ENCODE data around the gene PHF5A.
A peak's percentile ranks its signal among the peaks of the same experiment; 100 is the strongest.

The PHF5A gene

DNA sequence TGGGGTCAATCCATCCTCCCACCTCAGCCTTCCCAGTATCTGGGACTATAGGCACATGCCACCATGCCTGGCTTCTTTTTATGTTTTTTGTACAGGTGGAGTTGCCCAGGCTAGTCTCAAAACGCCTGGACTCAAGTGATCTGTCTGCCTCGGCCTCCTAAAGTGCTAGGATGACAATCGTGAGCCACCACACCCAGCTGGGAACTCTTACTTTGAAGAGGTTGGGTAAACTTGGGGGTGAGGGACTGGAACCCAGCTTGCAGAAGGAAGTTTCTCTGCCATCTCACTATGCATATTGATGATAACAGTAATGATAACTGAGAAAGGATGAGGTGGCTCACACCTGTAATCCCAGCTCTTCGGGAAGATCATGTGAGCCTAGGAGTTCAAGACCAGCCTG, 36.3 kb upstream of the PHF5A start:
- Histone ChIP-seq H3K56ac (ENCODE audit: low read length) (no peak overlapping the region), H4K8ac (ENCODE audit: low read depth, low read length) (no peak overlapping the region), H3K79me2 (ENCODE audit: control insufficient read depth, insufficient read depth, low read length) (no peaks in the 10 kb centered on the region), H2AK5ac (ENCODE audit: low read length) (no peak overlapping the region), H3K23ac (ENCODE audit: low read length) (no peak overlapping the region), H2BK15ac (replicated peaks; ENCODE audit: low read depth) (no peak overlapping the region), H3K27me3 (ENCODE audit: insufficient read depth, low read length, poor library complexity) (no peaks in the 10 kb centered on the region), H3K9ac (ENCODE audit: low read length) (no peak overlapping the region), H3K18ac (ENCODE audit: low read length) (no peak overlapping the region), H3K4me3 (ENCODE audit: low read length) (no peak overlapping the region), H3K4me1 (ENCODE audit: control insufficient read depth, low read depth, low read length) (no peaks in the 10 kb centered on the region), H3K79me1 (ENCODE audit: low read length) (peaks cover 4% of the 10 kb centered on the region), H2BK120ac (ENCODE audit: low read depth, low read length) (no peak overlapping the region), H3K4me2 (ENCODE audit: low read length) (no peak overlapping the region), H2BK5ac (ENCODE audit: low read length) (no peak overlapping the region), H3K36me3 (ENCODE audit: control insufficient read depth, insufficient read depth, low read length) (no peaks in the 10 kb centered on the region), H4K5ac (ENCODE audit: low read length) (no peak overlapping the region), H3K27ac (ENCODE audit: low read depth, low read length) (no peak overlapping the region), H3K4ac (ENCODE audit: low read depth, low read length) (no peak overlapping the region)
- DNase-seq = no peak
- no CpG with 5 or more reads among the region's 4 CpGs for WGBS (ENCODE audit: extremely low coverage, insufficient coverage, low lambda C conversion rate)

DNA sequence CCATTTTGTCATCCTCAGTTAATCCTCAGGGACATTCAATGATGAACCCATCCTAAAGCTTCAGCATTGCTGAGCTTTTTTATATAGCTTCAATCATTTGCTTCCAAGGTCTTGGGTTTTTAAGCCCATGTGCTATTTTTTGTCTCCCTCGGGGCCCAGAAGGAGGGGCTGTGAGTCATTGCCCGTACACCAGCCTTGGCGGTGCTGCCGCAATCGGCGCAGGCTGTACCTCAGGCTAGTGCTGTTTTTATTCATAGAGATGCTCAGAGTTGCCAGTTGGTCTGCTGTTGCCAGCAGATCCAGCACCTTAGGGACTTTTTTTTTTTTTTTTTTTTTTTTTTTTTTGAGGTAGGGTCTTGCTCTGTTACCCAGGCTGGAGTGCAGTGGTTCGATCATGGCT, 35.9 kb upstream of the PHF5A start:
- Histone ChIP-seq H3K79me1 (ENCODE audit: low read length) (peaks cover 4% of the 10 kb centered on the region), H2BK120ac (ENCODE audit: low read depth, low read length) (no peak overlapping the region), H3K23ac (ENCODE audit: low read length) (no peak overlapping the region), H3K79me2 (ENCODE audit: control insufficient read depth, insufficient read depth, low read length) (no peaks in the 10 kb centered on the region), H3K4ac (ENCODE audit: low read depth, low read length) (no peak overlapping the region), H2BK15ac (replicated peaks; ENCODE audit: low read depth) (no peak overlapping the region), H3K4me3 (ENCODE audit: low read length) (no peak overlapping the region), H3K4me1 (ENCODE audit: control insufficient read depth, low read depth, low read length) (no peaks in the 10 kb centered on the region), H3K36me3 (ENCODE audit: control insufficient read depth, insufficient read depth, low read length) (no peaks in the 10 kb centered on the region), H3K9ac (ENCODE audit: low read length) (no peak overlapping the region), H4K8ac (ENCODE audit: low read depth, low read length) (no peak overlapping the region), H3K56ac (ENCODE audit: low read length) (no peak overlapping the region), H3K18ac (ENCODE audit: low read length) (no peak overlapping the region), H3K4me2 (ENCODE audit: low read length) (no peak overlapping the region), H2AK5ac (ENCODE audit: low read length) (no peak overlapping the region), H3K27me3 (ENCODE audit: insufficient read depth, low read length, poor library complexity) (no peaks in the 10 kb centered on the region), H4K5ac (ENCODE audit: low read length) (no peak overlapping the region), H3K27ac (ENCODE audit: low read depth, low read length) (no peak overlapping the region), H2BK5ac (ENCODE audit: low read length) (no peak overlapping the region)
- no peak for DNase-seq
- WGBS (ENCODE audit: extremely low coverage, insufficient coverage, low lambda C conversion rate) = no CpG with 5 or more reads among the region's 7 CpGs

DNA sequence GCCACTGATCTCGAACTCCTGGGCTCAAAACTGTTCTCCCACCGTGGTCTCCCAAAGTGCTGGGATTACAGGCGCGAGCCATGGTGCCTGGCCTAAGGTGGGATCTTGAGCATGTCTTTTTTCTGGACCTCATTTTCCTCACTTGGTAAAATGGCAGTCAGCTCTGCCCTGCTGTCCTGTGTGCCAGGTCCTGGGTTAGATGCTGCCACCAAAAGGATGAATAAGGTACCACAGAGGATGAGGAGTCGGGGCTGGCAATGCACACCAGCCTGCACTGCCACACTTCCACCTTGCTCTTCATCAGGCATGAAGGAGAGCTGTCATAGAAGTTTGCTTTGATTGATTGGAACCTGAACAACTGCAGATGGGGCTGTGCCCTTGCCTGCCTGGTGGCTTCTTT, 32.7 kb upstream of the PHF5A start:
- no peak overlapping the region for H2BK5ac ChIP-seq (ENCODE audit: low read length)
- H3K4me3 ChIP-seq (ENCODE audit: low read length) = no peak overlapping the region
- no peak overlapping the region for H3K9ac ChIP-seq (ENCODE audit: low read length)
- no peaks in the 10 kb centered on the region for H3K79me2 ChIP-seq (ENCODE audit: control insufficient read depth, insufficient read depth, low read length)
- H2BK120ac ChIP-seq (ENCODE audit: low read depth, low read length) = no peak overlapping the region
- H3K4me1 ChIP-seq (ENCODE audit: control insufficient read depth, low read depth, low read length) = no peaks in the 10 kb centered on the region
- no peaks in the 10 kb centered on the region for H3K36me3 ChIP-seq (ENCODE audit: control insufficient read depth, insufficient read depth, low read length)
- H3K27me3 ChIP-seq (ENCODE audit: insufficient read depth, low read length, poor library complexity) = no peaks in the 10 kb centered on the region
- H3K18ac ChIP-seq (ENCODE audit: low read length) = no peak overlapping the region
- no peak overlapping the region for H3K4me2 ChIP-seq (ENCODE audit: low read length)
- no peak overlapping the region for H3K56ac ChIP-seq (ENCODE audit: low read length)
- H3K27ac ChIP-seq (ENCODE audit: low read depth, low read length) = no peak overlapping the region
- H2AK5ac ChIP-seq (ENCODE audit: low read length) = no peak overlapping the region
- WGBS (ENCODE audit: extremely low coverage, insufficient coverage, low lambda C conversion rate) = no CpG with 5 or more reads among the region's 5 CpGs
- peaks cover 4% of the 10 kb centered on the region for H3K79me1 ChIP-seq (ENCODE audit: low read length)
- no peak overlapping the region for H3K4ac ChIP-seq (ENCODE audit: low read depth, low read length)
- no peak overlapping the region for H4K5ac ChIP-seq (ENCODE audit: low read length)
- H3K23ac ChIP-seq (ENCODE audit: low read length) = no peak overlapping the region
- peak; percentile 37 for DNase-seq
- H4K8ac ChIP-seq (ENCODE audit: low read depth, low read length) = no peak overlapping the region
- no peak overlapping the region for H2BK15ac ChIP-seq (replicated peaks; ENCODE audit: low read depth)

DNA sequence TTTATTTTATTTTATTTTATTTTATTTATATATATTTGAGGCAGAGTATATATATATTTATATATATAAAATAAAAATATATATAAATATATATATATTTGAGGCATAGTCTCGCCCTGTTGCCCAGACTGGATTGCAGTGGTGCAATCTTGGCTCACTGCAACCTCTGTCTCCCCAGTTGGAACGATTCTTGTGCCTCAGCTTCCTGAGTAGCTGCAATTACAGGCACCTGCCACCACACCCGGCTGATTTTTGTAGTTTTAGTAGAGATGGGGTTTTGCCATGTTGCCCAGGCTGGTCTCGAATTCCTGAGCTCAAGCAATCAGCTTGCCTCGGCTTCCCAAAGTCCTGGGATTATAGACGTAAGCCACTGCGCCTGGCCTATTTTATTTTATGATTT, 31.8 kb upstream of the PHF5A start:
- H3K4ac ChIP-seq (ENCODE audit: low read depth, low read length) = no peak overlapping the region
- H3K56ac ChIP-seq (ENCODE audit: low read length) = no peak overlapping the region
- H3K27me3 ChIP-seq (ENCODE audit: insufficient read depth, low read length, poor library complexity) = no peaks in the 10 kb centered on the region
- no peak overlapping the region for H3K9ac ChIP-seq (ENCODE audit: low read length)
- no peak overlapping the region for H2BK120ac ChIP-seq (ENCODE audit: low read depth, low read length)
- H3K23ac ChIP-seq (ENCODE audit: low read length) = no peak overlapping the region
- no peaks in the 10 kb centered on the region for H3K4me1 ChIP-seq (ENCODE audit: control insufficient read depth, low read depth, low read length)
- no peaks in the 10 kb centered on the region for H3K36me3 ChIP-seq (ENCODE audit: control insufficient read depth, insufficient read depth, low read length)
- H4K8ac ChIP-seq (ENCODE audit: low read depth, low read length) = no peak overlapping the region
- H3K4me3 ChIP-seq (ENCODE audit: low read length) = no peak overlapping the region
- H2BK5ac ChIP-seq (ENCODE audit: low read length) = no peak overlapping the region
- no peak overlapping the region for H3K18ac ChIP-seq (ENCODE audit: low read length)
- H2BK15ac ChIP-seq (replicated peaks; ENCODE audit: low read depth) = no peak overlapping the region
- no peak overlapping the region for H2AK5ac ChIP-seq (ENCODE audit: low read length)
- no CpG with 5 or more reads among the region's 7 CpGs for WGBS (ENCODE audit: extremely low coverage, insufficient coverage, low lambda C conversion rate)
- DNase-seq = no peak
- H4K5ac ChIP-seq (ENCODE audit: low read length) = no peak overlapping the region
- H3K79me2 ChIP-seq (ENCODE audit: control insufficient read depth, insufficient read depth, low read length) = no peaks in the 10 kb centered on the region
- peaks cover 4% of the 10 kb centered on the region for H3K79me1 ChIP-seq (ENCODE audit: low read length)
- no peak overlapping the region for H3K27ac ChIP-seq (ENCODE audit: low read depth, low read length)
- no peak overlapping the region for H3K4me2 ChIP-seq (ENCODE audit: low read length)

DNA sequence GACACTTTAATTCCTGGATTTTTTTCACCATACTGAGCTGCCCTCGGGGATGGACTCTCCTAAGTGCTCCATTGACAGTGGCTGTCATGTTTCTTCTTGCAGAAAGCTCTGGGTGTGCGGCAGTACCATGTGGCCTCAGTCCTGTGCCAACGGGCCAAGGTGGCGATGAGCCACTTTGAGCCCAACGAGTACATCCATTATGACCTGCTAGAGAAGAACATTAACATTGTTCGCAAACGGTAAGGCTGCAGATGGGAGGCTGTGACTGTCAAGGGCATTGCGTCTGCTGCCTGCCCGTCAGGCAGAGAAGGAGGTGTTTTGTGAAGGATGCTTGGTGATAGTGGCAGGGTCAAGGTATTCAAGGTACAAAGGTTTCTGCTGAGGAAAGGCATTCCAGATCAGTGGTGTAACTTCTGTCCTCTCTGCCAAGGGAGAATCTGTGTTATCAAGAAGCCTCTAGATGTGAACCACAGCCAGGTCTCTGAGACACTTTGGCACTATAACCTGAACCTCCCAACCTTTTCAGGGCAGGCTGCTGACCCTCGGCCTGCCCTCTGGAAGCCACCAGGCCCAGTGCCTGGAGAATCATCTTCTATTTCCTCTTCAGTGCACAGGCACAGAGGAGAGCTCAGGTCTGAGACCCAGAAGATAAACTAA, 31.3 kb upstream of the PHF5A start:
- Histone ChIP-seq H2BK15ac (replicated peaks; ENCODE audit: low read depth) (no peak overlapping the region), H3K27ac (ENCODE audit: low read depth, low read length) (no peak overlapping the region), H3K36me3 (ENCODE audit: control insufficient read depth, insufficient read depth, low read length) (no peaks in the 10 kb centered on the region), H3K79me2 (ENCODE audit: control insufficient read depth, insufficient read depth, low read length) (no peaks in the 10 kb centered on the region), H3K79me1 (ENCODE audit: low read length) (peaks cover 5% of the 10 kb centered on the region), H3K4me2 (ENCODE audit: low read length) (no peak overlapping the region), H3K9ac (ENCODE audit: low read length) (no peak overlapping the region), H3K27me3 (ENCODE audit: insufficient read depth, low read length, poor library complexity) (no peaks in the 10 kb centered on the region), H3K4ac (ENCODE audit: low read depth, low read length) (no peak overlapping the region), H4K8ac (ENCODE audit: low read depth, low read length) (no peak overlapping the region), H3K4me3 (ENCODE audit: low read length) (no peak overlapping the region), H2BK5ac (ENCODE audit: low read length) (no peak overlapping the region), H3K56ac (ENCODE audit: low read length) (no peak overlapping the region), H2BK120ac (ENCODE audit: low read depth, low read length) (no peak overlapping the region), H3K4me1 (ENCODE audit: control insufficient read depth, low read depth, low read length) (no peaks in the 10 kb centered on the region), H3K23ac (ENCODE audit: low read length) (no peak overlapping the region), H4K5ac (ENCODE audit: low read length) (no peak overlapping the region), H3K18ac (ENCODE audit: low read length) (no peak overlapping the region), H2AK5ac (ENCODE audit: low read length) (no peak overlapping the region)
- WGBS (ENCODE audit: extremely low coverage, insufficient coverage, low lambda C conversion rate) = no CpG with 5 or more reads among the region's 10 CpGs
- DNase-seq = no peak

DNA sequence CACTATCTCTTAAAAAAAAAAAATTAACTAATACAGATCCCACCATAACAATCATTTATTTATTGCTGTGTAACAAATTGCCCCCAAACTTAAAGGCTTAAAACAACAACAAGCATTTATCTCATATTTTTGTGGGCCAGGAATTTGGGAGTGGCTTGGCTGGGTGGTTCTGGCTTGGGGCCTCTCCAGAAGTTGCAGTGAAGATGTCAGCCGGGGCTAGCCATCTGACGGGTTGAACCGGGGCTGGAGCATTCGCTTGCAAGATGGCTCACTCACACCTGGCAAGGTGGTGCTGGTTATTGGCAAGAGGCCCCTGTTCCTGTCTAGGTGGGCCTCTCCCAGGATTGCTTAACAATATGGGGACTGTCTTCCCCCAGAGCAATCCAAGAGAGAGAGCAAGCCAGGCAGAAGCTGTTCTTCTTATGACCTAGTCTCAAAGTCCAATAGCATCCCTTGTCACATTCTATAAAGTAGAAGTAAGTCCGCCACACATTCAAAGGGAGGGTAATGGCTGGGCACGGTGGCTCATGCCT, 29.9 kb upstream of the PHF5A start:
- no peak overlapping the region for H3K4me3 ChIP-seq (ENCODE audit: low read length)
- no peak overlapping the region for H4K8ac ChIP-seq (ENCODE audit: low read depth, low read length)
- no peak overlapping the region for H4K5ac ChIP-seq (ENCODE audit: low read length)
- no peak overlapping the region for H3K23ac ChIP-seq (ENCODE audit: low read length)
- H3K36me3 ChIP-seq (ENCODE audit: control insufficient read depth, insufficient read depth, low read length) = no peaks in the 10 kb centered on the region
- no peaks in the 10 kb centered on the region for H3K4me1 ChIP-seq (ENCODE audit: control insufficient read depth, low read depth, low read length)
- H3K4ac ChIP-seq (ENCODE audit: low read depth, low read length) = no peak overlapping the region
- H2BK120ac ChIP-seq (ENCODE audit: low read depth, low read length) = no peak overlapping the region
- peaks cover 2% of the 10 kb centered on the region for H3K79me2 ChIP-seq (ENCODE audit: control insufficient read depth, insufficient read depth, low read length)
- no peak overlapping the region for H2BK15ac ChIP-seq (replicated peaks; ENCODE audit: low read depth)
- no peak for DNase-seq
- no peak overlapping the region for H3K56ac ChIP-seq (ENCODE audit: low read length)
- H2AK5ac ChIP-seq (ENCODE audit: low read length) = no peak overlapping the region
- no peak overlapping the region for H3K4me2 ChIP-seq (ENCODE audit: low read length)
- no CpG with 5 or more reads among the region's 6 CpGs for WGBS (ENCODE audit: extremely low coverage, insufficient coverage, low lambda C conversion rate)
- no peak overlapping the region for H2BK5ac ChIP-seq (ENCODE audit: low read length)
- H3K9ac ChIP-seq (ENCODE audit: low read length) = no peak overlapping the region
- H3K18ac ChIP-seq (ENCODE audit: low read length) = no peak overlapping the region
- H3K27ac ChIP-seq (ENCODE audit: low read depth, low read length) = no peak overlapping the region
- H3K27me3 ChIP-seq (ENCODE audit: insufficient read depth, low read length, poor library complexity) = no peaks in the 10 kb centered on the region
- peaks cover 5% of the 10 kb centered on the region for H3K79me1 ChIP-seq (ENCODE audit: low read length)
